HepG2 (cell line): Measurements from ENCODE around the gene AMZ2. TPM values are rescaled to one million over a fixed set of nuclear protein-coding genes. Genes with fewer than 3 reads are reported as not detected.

Experiments used
- BHLHE40 ChIP-seq: IDR thresholded peaks from 2 replicates; pipeline ENCODE4 v1.6.1; 2011; ENCODE audit warnings: low read length, improper control_type of control experiment
- CBX2 ChIP-seq, 2 experiments: fragments of 200-600 bp in 1 of 2; sonication (generic); formaldehyde crosslinking in 1 of 2; IDR thresholded peaks; 2 replicates each; pipeline versions ENCODE4 v1.7.0 to v1.8.1; 2018 to 2022; ENCODE audit warnings: low read depth in 2 of 2, low read length in 1 of 2, mild to moderate bottlenecking in 1 of 2, missing genetic modification reagents in 1 of 2
- CCDC6 ChIP-seq: sonication (generic); formaldehyde crosslinking; IDR thresholded peaks from 2 replicates; pipeline ENCODE4 v1.8.1; 2022; ENCODE audit warnings: mild to moderate bottlenecking, missing genetic modification reagents, moderate library complexity
- CEBPB ChIP-seq: IDR thresholded peaks from 2 replicates; pipeline ENCODE4 v1.6.1; 2011; ENCODE audit warnings: low read depth, low read length, improper control_type of control experiment, borderline replicate concordance
- GABPB1 ChIP-seq: IDR thresholded peaks from 2 replicates; pipeline ENCODE4 v1.6.1; 2016; ENCODE audit warnings: mild to moderate bottlenecking, missing genetic modification reagents, moderate library complexity, missing compliant biosample characterization
- TEAD2 ChIP-seq: sonication (generic); formaldehyde crosslinking; IDR thresholded peaks from 2 replicates; pipeline ENCODE4 v1.9.0; 2021; ENCODE audit warnings: missing genetic modification reagents
- ZNF180 ChIP-seq: sonication (generic); formaldehyde crosslinking; IDR thresholded peaks from 2 replicates; pipeline ENCODE4 v1.4.0; 2020; ENCODE audit warnings: low read depth, missing genetic modification reagents, borderline replicate concordance
- ZNF550 ChIP-seq: sonication (generic); formaldehyde crosslinking; IDR thresholded peaks from 2 replicates; pipeline ENCODE4 v1.4.0; 2020; ENCODE audit warnings: mild to moderate bottlenecking, missing genetic modification reagents, borderline replicate concordance
- ZNF570 ChIP-seq: sonication (generic); formaldehyde crosslinking; IDR thresholded peaks from 2 replicates; pipeline ENCODE4 v1.4.0; 2020; ENCODE audit warnings: mild to moderate bottlenecking, missing genetic modification reagents, borderline replicate concordance
- polyA plus RNA-seq, 8 experiments: library from polyadenylated mRNA; depleted of rRNA in 3 of 8; stranded (reverse) in 7 of 8; unstranded in 1 of 8; fragments of >200 nt; fragmentation: Illumina TruSeq in 4 of 8; extraction: Trizol in 4 of 8; gene quantifications; 2 replicates each; pipeline versions ENCODE4 v1.2.1 to v1.2.3, GENCODE V29; 2011 to 2016; ENCODE audit warnings: low read depth in 4 of 8, missing spikeins in 1 of 8, mixed read lengths in 1 of 8; ENCODE audit not compliant: insufficient read depth in 1 of 8
- total RNA-seq, 5 experiments: library from RNA; depleted of rRNA; stranded (reverse); fragments of >200 nt; fragmentation: Illumina TruSeq; extraction: Trizol; gene quantifications; 2 replicates each; pipeline ENCODE4 v1.2.3, GENCODE V29; 2016; ENCODE audit warnings: low read depth in 1 of 5
- TF ChIP-seq, protein P1 (sequence below): sonication (generic); formaldehyde crosslinking; IDR thresholded peaks from 2 replicates; pipeline ENCODE4 v1.9.0; 2021; ENCODE audit warnings: missing genetic modification reagents, borderline replicate concordance
- TF ChIP-seq, protein P2 (sequence below): sonication (generic); formaldehyde crosslinking; IDR thresholded peaks from 2 replicates; pipeline ENCODE4 v1.4.0; 2020; ENCODE audit warnings: missing genetic modification reagents, borderline replicate concordance
- TF ChIP-seq, protein P3 (sequence below): conservative IDR thresholded peaks from 2 replicates; pipeline ENCODE4 v1.6.1; 2018; ENCODE audit warnings: missing genetic modification reagents
- TF ChIP-seq, protein P4 (sequence below): sonication (generic); formaldehyde crosslinking; IDR thresholded peaks from 2 replicates; pipeline ENCODE4 v1.8.1; 2023; ENCODE audit warnings: missing genetic modification reagents, mild to moderate bottlenecking, borderline replicate concordance
- TF ChIP-seq, protein P5 (sequence below): sonication (generic); formaldehyde crosslinking; IDR thresholded peaks from 2 replicates; pipeline ENCODE4 v1.5.0; 2020; ENCODE audit warnings: mild to moderate bottlenecking, low read depth, missing genetic modification reagents, borderline replicate concordance
- TF ChIP-seq, protein P6 (sequence below): sonication (generic); formaldehyde crosslinking; conservative IDR thresholded peaks from 2 replicates; pipeline ENCODE4 v1.5.0; 2020; ENCODE audit warnings: missing genetic modification reagents

The AMZ2 gene
- total and polyA plus RNA-seq, 2 of the 13 experiments (the other 11 are each of a cell fraction or from before 2014, with no cell fraction given) = 86.9 to 90.2 TPM

DNA sequence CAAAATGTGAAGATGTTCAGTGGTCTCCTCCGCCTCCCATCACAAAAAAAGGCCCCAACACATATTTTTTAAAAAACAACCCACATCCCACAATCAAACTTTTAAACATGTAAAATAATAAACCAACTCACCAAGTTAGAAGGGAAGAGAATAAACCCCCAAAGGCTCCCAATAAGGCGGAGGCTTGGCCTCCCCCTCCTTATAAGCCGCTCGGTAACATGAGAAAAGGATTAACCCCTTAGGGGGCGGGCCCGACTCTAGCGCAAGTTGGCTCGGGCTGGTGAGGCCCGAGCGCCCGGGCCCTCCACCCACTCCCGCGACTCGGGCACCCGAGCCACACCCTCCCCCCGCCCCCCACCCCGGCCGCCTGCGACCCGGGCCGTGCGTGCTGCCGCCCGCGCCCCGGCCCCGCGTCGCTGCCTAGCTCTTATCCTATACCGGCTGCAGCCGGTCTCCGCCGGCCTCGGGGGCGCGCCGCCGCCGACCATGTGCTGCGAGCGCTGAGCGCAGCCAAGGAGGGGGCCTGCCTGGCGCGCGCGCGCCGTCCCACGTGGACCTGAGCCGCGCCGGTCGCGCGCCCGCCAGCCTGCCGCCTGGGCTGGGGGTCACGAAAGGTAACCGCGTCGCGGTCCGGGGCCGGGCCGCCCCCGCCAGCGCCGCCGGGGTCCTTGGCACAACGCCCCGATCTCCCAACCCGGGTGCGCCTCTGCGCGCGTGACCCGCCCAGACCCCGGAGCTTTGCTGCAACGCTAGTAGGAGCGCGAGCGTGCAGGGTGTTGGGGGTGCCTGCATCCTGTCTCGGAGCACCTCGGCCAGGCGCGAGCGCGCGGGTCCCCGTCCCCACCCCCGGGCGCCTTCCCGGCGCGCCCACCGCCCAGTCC, 43.4 kb downstream of the AMZ2 start, which contains the start of the genes ARSG and SLC16A6 (continued):
- TF ChIP-seq, protein P1, sequence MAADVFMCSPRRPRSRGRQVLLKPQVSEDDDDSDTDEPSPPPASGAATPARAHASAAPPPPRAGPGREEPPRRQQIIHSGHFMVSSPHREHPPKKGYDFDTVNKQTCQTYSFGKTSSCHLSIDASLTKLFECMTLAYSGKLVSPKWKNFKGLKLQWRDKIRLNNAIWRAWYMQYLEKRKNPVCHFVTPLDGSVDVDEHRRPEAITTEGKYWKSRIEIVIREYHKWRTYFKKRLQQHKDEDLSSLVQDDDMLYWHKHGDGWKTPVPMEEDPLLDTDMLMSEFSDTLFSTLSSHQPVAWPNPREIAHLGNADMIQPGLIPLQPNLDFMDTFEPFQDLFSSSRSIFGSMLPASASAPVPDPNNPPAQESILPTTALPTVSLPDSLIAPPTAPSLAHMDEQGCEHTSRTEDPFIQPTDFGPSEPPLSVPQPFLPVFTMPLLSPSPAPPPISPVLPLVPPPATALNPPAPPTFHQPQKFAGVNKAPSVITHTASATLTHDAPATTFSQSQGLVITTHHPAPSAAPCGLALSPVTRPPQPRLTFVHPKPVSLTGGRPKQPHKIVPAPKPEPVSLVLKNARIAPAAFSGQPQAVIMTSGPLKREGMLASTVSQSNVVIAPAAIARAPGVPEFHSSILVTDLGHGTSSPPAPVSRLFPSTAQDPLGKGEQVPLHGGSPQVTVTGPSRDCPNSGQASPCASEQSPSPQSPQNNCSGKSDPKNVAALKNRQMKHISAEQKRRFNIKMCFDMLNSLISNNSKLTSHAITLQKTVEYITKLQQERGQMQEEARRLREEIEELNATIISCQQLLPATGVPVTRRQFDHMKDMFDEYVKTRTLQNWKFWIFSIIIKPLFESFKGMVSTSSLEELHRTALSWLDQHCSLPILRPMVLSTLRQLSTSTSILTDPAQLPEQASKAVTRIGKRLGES (CRISPR knock-in tag) = peak; percentile 66; the same call in 1 of the 2 replicates
- TF ChIP-seq, protein P2, sequence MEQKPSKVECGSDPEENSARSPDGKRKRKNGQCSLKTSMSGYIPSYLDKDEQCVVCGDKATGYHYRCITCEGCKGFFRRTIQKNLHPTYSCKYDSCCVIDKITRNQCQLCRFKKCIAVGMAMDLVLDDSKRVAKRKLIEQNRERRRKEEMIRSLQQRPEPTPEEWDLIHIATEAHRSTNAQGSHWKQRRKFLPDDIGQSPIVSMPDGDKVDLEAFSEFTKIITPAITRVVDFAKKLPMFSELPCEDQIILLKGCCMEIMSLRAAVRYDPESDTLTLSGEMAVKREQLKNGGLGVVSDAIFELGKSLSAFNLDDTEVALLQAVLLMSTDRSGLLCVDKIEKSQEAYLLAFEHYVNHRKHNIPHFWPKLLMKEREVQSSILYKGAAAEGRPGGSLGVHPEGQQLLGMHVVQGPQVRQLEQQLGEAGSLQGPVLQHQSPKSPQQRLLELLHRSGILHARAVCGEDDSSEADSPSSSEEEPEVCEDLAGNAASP (CRISPR knock-in tag) = peak; percentile 76; the same call in 1 of the 2 replicates
- TF ChIP-seq, protein P3, sequence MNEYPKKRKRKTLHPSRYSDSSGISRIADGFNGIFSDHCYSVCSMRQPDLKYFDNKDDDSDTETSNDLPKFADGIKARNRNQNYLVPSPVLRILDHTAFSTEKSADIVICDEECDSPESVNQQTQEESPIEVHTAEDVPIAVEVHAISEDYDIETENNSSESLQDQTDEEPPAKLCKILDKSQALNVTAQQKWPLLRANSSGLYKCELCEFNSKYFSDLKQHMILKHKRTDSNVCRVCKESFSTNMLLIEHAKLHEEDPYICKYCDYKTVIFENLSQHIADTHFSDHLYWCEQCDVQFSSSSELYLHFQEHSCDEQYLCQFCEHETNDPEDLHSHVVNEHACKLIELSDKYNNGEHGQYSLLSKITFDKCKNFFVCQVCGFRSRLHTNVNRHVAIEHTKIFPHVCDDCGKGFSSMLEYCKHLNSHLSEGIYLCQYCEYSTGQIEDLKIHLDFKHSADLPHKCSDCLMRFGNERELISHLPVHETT (CRISPR knock-in tag) = no peak; the same call in 1 of the 2 replicates
- TF ChIP-seq CBX2 (IDR thresholded peaks at IDR 0.05; ENCODE audit: low read depth, low read length) (no peak), CBX2 (CRISPR knock-in tag; IDR thresholded peaks at IDR 0.05; ENCODE audit: low read depth) (no peak), ZNF570 (no peak), CCDC6 (CRISPR knock-in tag) (peak; percentile 83; the same call in 1 of the 2 replicates), CEBPB (no peak), BHLHE40 (no peak), TEAD2 (CRISPR knock-in tag) (no peak), ZNF180 (no peak), GABPB1 (no peak), ZNF550 (CRISPR knock-in tag) (no peak)
- TF ChIP-seq, protein P4, sequence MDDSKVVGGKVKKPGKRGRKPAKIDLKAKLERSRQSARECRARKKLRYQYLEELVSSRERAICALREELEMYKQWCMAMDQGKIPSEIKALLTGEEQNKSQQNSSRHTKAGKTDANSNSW = 0 out of 2 replicates have a peak, but pooled peaks have one; percentile 75
- TF ChIP-seq, protein P5, sequence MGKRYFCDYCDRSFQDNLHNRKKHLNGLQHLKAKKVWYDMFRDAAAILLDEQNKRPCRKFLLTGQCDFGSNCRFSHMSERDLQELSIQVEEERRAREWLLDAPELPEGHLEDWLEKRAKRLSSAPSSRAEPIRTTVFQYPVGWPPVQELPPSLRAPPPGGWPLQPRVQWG (CRISPR knock-in tag) = no peak
- TF ChIP-seq, protein P6, sequence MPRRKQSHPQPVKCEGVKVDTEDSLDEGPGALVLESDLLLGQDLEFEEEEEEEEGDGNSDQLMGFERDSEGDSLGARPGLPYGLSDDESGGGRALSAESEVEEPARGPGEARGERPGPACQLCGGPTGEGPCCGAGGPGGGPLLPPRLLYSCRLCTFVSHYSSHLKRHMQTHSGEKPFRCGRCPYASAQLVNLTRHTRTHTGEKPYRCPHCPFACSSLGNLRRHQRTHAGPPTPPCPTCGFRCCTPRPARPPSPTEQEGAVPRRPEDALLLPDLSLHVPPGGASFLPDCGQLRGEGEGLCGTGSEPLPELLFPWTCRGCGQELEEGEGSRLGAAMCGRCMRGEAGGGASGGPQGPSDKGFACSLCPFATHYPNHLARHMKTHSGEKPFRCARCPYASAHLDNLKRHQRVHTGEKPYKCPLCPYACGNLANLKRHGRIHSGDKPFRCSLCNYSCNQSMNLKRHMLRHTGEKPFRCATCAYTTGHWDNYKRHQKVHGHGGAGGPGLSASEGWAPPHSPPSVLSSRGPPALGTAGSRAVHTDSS (CRISPR knock-in tag) = peak; percentile 84; the same call in 1 of the 2 replicates
